ENCODE results near the gene FAM81A.
"Not testable (repeated sequence)": the region's sequence is repeated elsewhere in the genome, so short reads cannot be mapped to it uniquely, and the experiment has no call there.

Gene FAM81A

GRCh38 chr15:59489485-59489884 is 51.5 kb downstream of the FAM81A start:
- not testable (repeated sequence) for H3K27ac Mint-ChIP-seq; H3K4me1 Mint-ChIP-seq (ENCODE audit: low read depth); H3K36me3 Mint-ChIP-seq (ENCODE audit: low read depth); H3K9me3 Mint-ChIP-seq; H3K4me3 Mint-ChIP-seq
- peaks cover 55% of the 10 kb centered on the region for H3K27me3 Mint-ChIP-seq (ENCODE audit: low read depth)

- Mint-ChIP-seq H3K36me3 (ENCODE audit: low read depth) (no peaks in the 10 kb centered on the region), H3K4me1 (ENCODE audit: low read depth) (peaks cover 3% of the 10 kb centered on the region), H3K27ac (no peak overlapping the region), H3K4me3 (no peak overlapping the region), H3K27me3 (ENCODE audit: low read depth) (peaks cover 42% of the 10 kb centered on the region), H3K9me3 (no peaks in the 10 kb centered on the region)
Measured at GRCh38 chr15:59491062-59491461, 53.1 kb downstream of the FAM81A start.

- H3K4me3 Mint-ChIP-seq = no peak overlapping the region
- no peaks in the 10 kb centered on the region for H3K36me3 Mint-ChIP-seq (ENCODE audit: low read depth)
- H3K27ac Mint-ChIP-seq = no peak overlapping the region
- no peaks in the 10 kb centered on the region for H3K9me3 Mint-ChIP-seq
- peaks cover 27% of the 10 kb centered on the region for H3K27me3 Mint-ChIP-seq (ENCODE audit: low read depth)
- H3K4me1 Mint-ChIP-seq (ENCODE audit: low read depth) = peaks cover 3% of the 10 kb centered on the region
Measured at GRCh38 chr15:59492389-59493377, 54.7 kb downstream of the FAM81A start.

GRCh38 chr15:59501597-59501996 is 63.6 kb downstream of the FAM81A start:
- Mint-ChIP-seq H3K36me3 (ENCODE audit: low read depth) (no peaks in the 10 kb centered on the region), H3K27me3 (ENCODE audit: low read depth) (peaks cover 23% of the 10 kb centered on the region), H3K4me1 (ENCODE audit: low read depth) (no peaks in the 10 kb centered on the region), H3K9me3 (no peaks in the 10 kb centered on the region), H3K27ac (no peak overlapping the region), H3K4me3 (no peak overlapping the region)

- H3K36me3 Mint-ChIP-seq (ENCODE audit: low read depth) = no peaks in the 10 kb centered on the region
- no peaks in the 10 kb centered on the region for H3K9me3 Mint-ChIP-seq
- no peak overlapping the region for H3K27ac Mint-ChIP-seq
- no peak overlapping the region for H3K4me3 Mint-ChIP-seq
- H3K4me1 Mint-ChIP-seq (ENCODE audit: low read depth) = no peaks in the 10 kb centered on the region
- peaks cover 8% of the 10 kb centered on the region for H3K27me3 Mint-ChIP-seq (ENCODE audit: low read depth)
Measured at GRCh38 chr15:59515190-59515589, 77.2 kb downstream of the FAM81A start.

GRCh38 chr15:59516655-59517461 is 78.9 kb downstream of the FAM81A start:
- H3K9me3 Mint-ChIP-seq = no peaks in the 10 kb centered on the region
- peaks cover 10% of the 10 kb centered on the region for H3K27me3 Mint-ChIP-seq (ENCODE audit: low read depth)
- no peak overlapping the region for H3K4me3 Mint-ChIP-seq
- no peak overlapping the region for H3K27ac Mint-ChIP-seq
- H3K36me3 Mint-ChIP-seq (ENCODE audit: low read depth) = no peaks in the 10 kb centered on the region
- H3K4me1 Mint-ChIP-seq (ENCODE audit: low read depth) = no peaks in the 10 kb centered on the region

GRCh38 chr15:59519329-59519728 is 81.3 kb downstream of the FAM81A start:
- H3K27ac Mint-ChIP-seq = no peak overlapping the region
- no peak overlapping the region for H3K4me3 Mint-ChIP-seq
- H3K36me3 Mint-ChIP-seq (ENCODE audit: low read depth) = no peaks in the 10 kb centered on the region
- peaks cover 9% of the 10 kb centered on the region for H3K4me1 Mint-ChIP-seq (ENCODE audit: low read depth)
- peaks cover 12% of the 10 kb centered on the region for H3K27me3 Mint-ChIP-seq (ENCODE audit: low read depth)
- no peaks in the 10 kb centered on the region for H3K9me3 Mint-ChIP-seq

- no peaks in the 10 kb centered on the region for H3K9me3 Mint-ChIP-seq
- no peaks in the 10 kb centered on the region for H3K36me3 Mint-ChIP-seq (ENCODE audit: low read depth)
- no peak overlapping the region for H3K27ac Mint-ChIP-seq
- H3K4me3 Mint-ChIP-seq = no peak overlapping the region
- H3K4me1 Mint-ChIP-seq (ENCODE audit: low read depth) = peaks cover 13% of the 10 kb centered on the region
- H3K27me3 Mint-ChIP-seq (ENCODE audit: low read depth) = peaks cover 17% of the 10 kb centered on the region
Measured at GRCh38 chr15:59521443-59521842, 83.5 kb downstream of the FAM81A start.

- Mint-ChIP-seq H3K4me3 (no peak overlapping the region), H3K27ac (peak overlapping the region; percentile 5), H3K9me3 (no peaks in the 10 kb centered on the region), H3K4me1 (ENCODE audit: low read depth) (peaks cover 13% of the 10 kb centered on the region), H3K27me3 (ENCODE audit: low read depth) (peaks cover 17% of the 10 kb centered on the region), H3K36me3 (ENCODE audit: low read depth) (no peaks in the 10 kb centered on the region)
Measured at GRCh38 chr15:59522988-59523461, 85.0 kb downstream of the FAM81A start.

- peaks cover 14% of the 10 kb centered on the region for H3K4me1 Mint-ChIP-seq (ENCODE audit: low read depth)
- no peak overlapping the region for H3K4me3 Mint-ChIP-seq
- H3K36me3 Mint-ChIP-seq (ENCODE audit: low read depth) = no peaks in the 10 kb centered on the region
- peaks cover 19% of the 10 kb centered on the region for H3K27me3 Mint-ChIP-seq (ENCODE audit: low read depth)
- no peak overlapping the region for H3K27ac Mint-ChIP-seq
- H3K9me3 Mint-ChIP-seq = no peaks in the 10 kb centered on the region
Measured at GRCh38 chr15:59523702-59524101, 85.7 kb downstream of the FAM81A start.

- peaks cover 17% of the 10 kb centered on the region for H3K4me1 Mint-ChIP-seq (ENCODE audit: low read depth)
- no peaks in the 10 kb centered on the region for H3K36me3 Mint-ChIP-seq (ENCODE audit: low read depth)
- H3K27me3 Mint-ChIP-seq (ENCODE audit: low read depth) = peaks cover 18% of the 10 kb centered on the region
- no peak overlapping the region for H3K27ac Mint-ChIP-seq
- H3K4me3 Mint-ChIP-seq = no peak overlapping the region
- H3K9me3 Mint-ChIP-seq = no peaks in the 10 kb centered on the region
Measured at GRCh38 chr15:59524331-59524731, 86.3 kb downstream of the FAM81A start.

- not testable (repeated sequence) for H3K36me3 Mint-ChIP-seq (ENCODE audit: low read depth); H3K9me3 Mint-ChIP-seq; H3K4me3 Mint-ChIP-seq; H3K27ac Mint-ChIP-seq
- H3K4me1 Mint-ChIP-seq (ENCODE audit: low read depth) = peaks cover 17% of the 10 kb centered on the region
- peaks cover 21% of the 10 kb centered on the region for H3K27me3 Mint-ChIP-seq (ENCODE audit: low read depth)
Measured at GRCh38 chr15:59526466-59526865, 88.5 kb downstream of the FAM81A start.

- Mint-ChIP-seq H3K4me3 (no peak overlapping the region), H3K27ac (no peak overlapping the region), H3K36me3 (ENCODE audit: low read depth) (no peaks in the 10 kb centered on the region), H3K27me3 (ENCODE audit: low read depth) (peaks cover 23% of the 10 kb centered on the region), H3K9me3 (no peaks in the 10 kb centered on the region), H3K4me1 (ENCODE audit: low read depth) (peaks cover 18% of the 10 kb centered on the region)
Measured at GRCh38 chr15:59528429-59528828, 90.4 kb downstream of the FAM81A start.

GRCh38 chr15:59528961-59529402 is 91.0 kb downstream of the FAM81A start:
- Mint-ChIP-seq H3K36me3 (ENCODE audit: low read depth) (no peaks in the 10 kb centered on the region), H3K27ac (peak overlapping the region; percentile 34), H3K27me3 (ENCODE audit: low read depth) (peaks cover 26% of the 10 kb centered on the region), H3K4me1 (ENCODE audit: low read depth) (peaks cover 13% of the 10 kb centered on the region), H3K4me3 (no peak overlapping the region), H3K9me3 (no peaks in the 10 kb centered on the region)
